SK-N-SH treated with all-trans-retinoic acid at 6 μM for 48 hours (cell line): ENCODE measurements around the gene TBCK.

Experiments
- ATAC-seq: fragments of 200-7000 bp; cut with Tn5 transposase; 3 replicates; pipeline ENCODE4 v1.9.1; 2020; ENCODE audit warnings: mild to moderate bottlenecking, moderate library complexity
- ARNTL ChIP-seq: fragments of 450-650 bp; formaldehyde crosslinking; IDR thresholded peaks from 2 replicates; pipeline ENCODE4 v1.5.0; 2020; ENCODE audit warnings: low read depth, mild to moderate bottlenecking, moderate library complexity, borderline replicate concordance
- BACH2 ChIP-seq: fragments of 250-450 bp; sonication (Bioruptor Pico); IDR thresholded peaks from 2 replicates; pipeline ENCODE4 v1.9.0; 2021; ENCODE audit warnings: mild to moderate bottlenecking, borderline replicate concordance
- CREB5 ChIP-seq: fragments of 250-450 bp; sonication (Bioruptor Pico); IDR thresholded peaks from 2 replicates; pipeline ENCODE4 v1.5.1; 2020; ENCODE audit warnings: low read depth, mild to moderate bottlenecking, moderate library complexity
- CSDC2 ChIP-seq: fragments of 250-450 bp; sonication (Bioruptor Pico); IDR thresholded peaks from 2 replicates; pipeline ENCODE4 v1.5.0; 2020; ENCODE audit warnings: mild to moderate bottlenecking, moderate library complexity
- ESRRG ChIP-seq: fragments of 250-450 bp; sonication (Bioruptor Pico); IDR thresholded peaks from 2 replicates; pipeline ENCODE4 v1.6.1; 2021; ENCODE audit warnings: mild to moderate bottlenecking
- GLIS3 ChIP-seq: fragments of 250-450 bp; sonication (Bioruptor Pico); IDR thresholded peaks from 2 replicates; pipeline ENCODE4 v1.5.0; 2020; ENCODE audit warnings: mild to moderate bottlenecking, moderate library complexity
- OSR1 ChIP-seq: fragments of 250-450 bp; sonication (Bioruptor Pico); IDR thresholded peaks from 2 replicates; pipeline ENCODE4 v1.8.0; 2022; ENCODE audit warnings: moderate library complexity, mild to moderate bottlenecking, inconsistent platforms
- PPARA ChIP-seq: fragments of 250-450 bp; sonication (Bioruptor Pico); IDR thresholded peaks from 2 replicates; pipeline ENCODE4 v1.5.0; 2020; ENCODE audit warnings: mild to moderate bottlenecking, borderline replicate concordance
- RARB ChIP-seq: fragments of 250-450 bp; sonication (Bioruptor Pico); IDR thresholded peaks from 2 replicates; pipeline ENCODE4 v1.8.0; 2021; ENCODE audit warnings: mild to moderate bottlenecking, moderate library complexity
- TCF4 ChIP-seq: fragments of 250-450 bp; sonication (Bioruptor Pico); IDR thresholded peaks from 2 replicates; pipeline ENCODE4 v1.8.0; 2021; ENCODE audit warnings: mild to moderate bottlenecking, moderate library complexity, borderline replicate concordance
- TOX ChIP-seq: fragments of 250-450 bp; sonication (Bioruptor Pico); IDR thresholded peaks from 2 replicates; pipeline ENCODE4 v1.8.0; 2021; ENCODE audit warnings: mild to moderate bottlenecking, moderate library complexity, borderline replicate concordance
- ZC3H10 ChIP-seq: fragments of 250-450 bp; sonication (Bioruptor Pico); IDR thresholded peaks from 2 replicates; pipeline ENCODE4 v1.5.1; 2021; ENCODE audit warnings: mild to moderate bottlenecking, moderate library complexity
- ZFP3 ChIP-seq: fragments of 250-450 bp; sonication (Bioruptor Pico); IDR thresholded peaks from 2 replicates; pipeline ENCODE4 v1.5.0; 2020; ENCODE audit warnings: mild to moderate bottlenecking, moderate library complexity
- ZFP30 ChIP-seq: fragments of 450-650 bp; formaldehyde crosslinking; IDR thresholded peaks from 2 replicates; pipeline ENCODE4 v1.5.0; 2022; ENCODE audit warnings: mild to moderate bottlenecking, moderate library complexity
- ZNF70 ChIP-seq: fragments of 450-650 bp; formaldehyde crosslinking; IDR thresholded peaks from 2 replicates; pipeline ENCODE4 v1.5.0; 2020; ENCODE audit warnings: mild to moderate bottlenecking, moderate library complexity
- ZNF8 ChIP-seq: fragments of 450-650 bp; formaldehyde crosslinking; IDR thresholded peaks from 2 replicates; pipeline ENCODE4 v1.5.0; 2020; ENCODE audit warnings: mild to moderate bottlenecking, moderate library complexity
- TF ChIP-seq, protein P1 (sequence below): fragments of 250-450 bp; sonication (Bioruptor Pico); IDR thresholded peaks from 2 replicates; pipeline ENCODE4 v1.8.0; 2021; ENCODE audit warnings: low read depth, mild to moderate bottlenecking, moderate library complexity, borderline replicate concordance
- TF ChIP-seq, protein P2 (sequence below): fragments of 250-450 bp; sonication (Bioruptor Pico); IDR thresholded peaks from 2 replicates; pipeline ENCODE4 v1.5.0; 2020; ENCODE audit warnings: mild to moderate bottlenecking, moderate library complexity
- TF ChIP-seq, protein P3 (sequence below): fragments of 250-450 bp; sonication (Bioruptor Pico); IDR thresholded peaks from 2 replicates; pipeline ENCODE4 v1.8.0; 2020; ENCODE audit warnings: mild to moderate bottlenecking, moderate library complexity, borderline replicate concordance

Gene TBCK

GRCh38 chr4:106002994-106003393 lies 313.0 kb downstream of the TBCK start:
- no peak for TF ChIP-seq BACH2 (CRISPR knock-in tag)
- TF ChIP-seq CSDC2 (CRISPR knock-in tag): no peak
- TF ChIP-seq OSR1 (CRISPR knock-in tag): no peak
- no peak for TF ChIP-seq ARNTL (CRISPR knock-in tag)
- no peak for TF ChIP-seq CREB5 (CRISPR knock-in tag)
- TF ChIP-seq GLIS3 (CRISPR knock-in tag): no peak
- no peak for TF ChIP-seq PPARA (CRISPR knock-in tag)
- TF ChIP-seq, protein P1, sequence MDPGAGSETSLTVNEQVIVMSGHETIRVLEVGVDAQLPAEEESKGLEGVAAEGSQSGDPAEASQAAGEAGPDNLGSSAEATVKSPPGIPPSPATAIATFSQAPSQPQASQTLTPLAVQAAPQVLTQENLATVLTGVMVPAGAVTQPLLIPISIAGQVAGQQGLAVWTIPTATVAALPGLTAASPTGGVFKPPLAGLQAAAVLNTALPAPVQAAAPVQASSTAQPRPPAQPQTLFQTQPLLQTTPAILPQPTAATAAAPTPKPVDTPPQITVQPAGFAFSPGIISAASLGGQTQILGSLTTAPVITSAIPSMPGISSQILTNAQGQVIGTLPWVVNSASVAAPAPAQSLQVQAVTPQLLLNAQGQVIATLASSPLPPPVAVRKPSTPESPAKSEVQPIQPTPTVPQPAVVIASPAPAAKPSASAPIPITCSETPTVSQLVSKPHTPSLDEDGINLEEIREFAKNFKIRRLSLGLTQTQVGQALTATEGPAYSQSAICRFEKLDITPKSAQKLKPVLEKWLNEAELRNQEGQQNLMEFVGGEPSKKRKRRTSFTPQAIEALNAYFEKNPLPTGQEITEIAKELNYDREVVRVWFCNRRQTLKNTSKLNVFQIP (CRISPR knock-in tag): no peak
- no peak for TF ChIP-seq ESRRG (CRISPR knock-in tag)
- no peak for TF ChIP-seq ZFP30 (CRISPR knock-in tag)
- TF ChIP-seq TCF4 (CRISPR knock-in tag): no peak
- TF ChIP-seq TOX (CRISPR knock-in tag): no peak
- TF ChIP-seq ZFP3 (CRISPR knock-in tag): no peak
- no peak for TF ChIP-seq ZNF70 (CRISPR knock-in tag)
- TF ChIP-seq, protein P2, sequence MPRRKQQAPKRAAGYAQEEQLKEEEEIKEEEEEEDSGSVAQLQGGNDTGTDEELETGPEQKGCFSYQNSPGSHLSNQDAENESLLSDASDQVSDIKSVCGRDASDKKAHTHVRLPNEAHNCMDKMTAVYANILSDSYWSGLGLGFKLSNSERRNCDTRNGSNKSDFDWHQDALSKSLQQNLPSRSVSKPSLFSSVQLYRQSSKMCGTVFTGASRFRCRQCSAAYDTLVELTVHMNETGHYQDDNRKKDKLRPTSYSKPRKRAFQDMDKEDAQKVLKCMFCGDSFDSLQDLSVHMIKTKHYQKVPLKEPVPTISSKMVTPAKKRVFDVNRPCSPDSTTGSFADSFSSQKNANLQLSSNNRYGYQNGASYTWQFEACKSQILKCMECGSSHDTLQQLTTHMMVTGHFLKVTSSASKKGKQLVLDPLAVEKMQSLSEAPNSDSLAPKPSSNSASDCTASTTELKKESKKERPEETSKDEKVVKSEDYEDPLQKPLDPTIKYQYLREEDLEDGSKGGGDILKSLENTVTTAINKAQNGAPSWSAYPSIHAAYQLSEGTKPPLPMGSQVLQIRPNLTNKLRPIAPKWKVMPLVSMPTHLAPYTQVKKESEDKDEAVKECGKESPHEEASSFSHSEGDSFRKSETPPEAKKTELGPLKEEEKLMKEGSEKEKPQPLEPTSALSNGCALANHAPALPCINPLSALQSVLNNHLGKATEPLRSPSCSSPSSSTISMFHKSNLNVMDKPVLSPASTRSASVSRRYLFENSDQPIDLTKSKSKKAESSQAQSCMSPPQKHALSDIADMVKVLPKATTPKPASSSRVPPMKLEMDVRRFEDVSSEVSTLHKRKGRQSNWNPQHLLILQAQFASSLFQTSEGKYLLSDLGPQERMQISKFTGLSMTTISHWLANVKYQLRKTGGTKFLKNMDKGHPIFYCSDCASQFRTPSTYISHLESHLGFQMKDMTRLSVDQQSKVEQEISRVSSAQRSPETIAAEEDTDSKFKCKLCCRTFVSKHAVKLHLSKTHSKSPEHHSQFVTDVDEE (CRISPR knock-in tag): no peak
- TF ChIP-seq, protein P3, sequence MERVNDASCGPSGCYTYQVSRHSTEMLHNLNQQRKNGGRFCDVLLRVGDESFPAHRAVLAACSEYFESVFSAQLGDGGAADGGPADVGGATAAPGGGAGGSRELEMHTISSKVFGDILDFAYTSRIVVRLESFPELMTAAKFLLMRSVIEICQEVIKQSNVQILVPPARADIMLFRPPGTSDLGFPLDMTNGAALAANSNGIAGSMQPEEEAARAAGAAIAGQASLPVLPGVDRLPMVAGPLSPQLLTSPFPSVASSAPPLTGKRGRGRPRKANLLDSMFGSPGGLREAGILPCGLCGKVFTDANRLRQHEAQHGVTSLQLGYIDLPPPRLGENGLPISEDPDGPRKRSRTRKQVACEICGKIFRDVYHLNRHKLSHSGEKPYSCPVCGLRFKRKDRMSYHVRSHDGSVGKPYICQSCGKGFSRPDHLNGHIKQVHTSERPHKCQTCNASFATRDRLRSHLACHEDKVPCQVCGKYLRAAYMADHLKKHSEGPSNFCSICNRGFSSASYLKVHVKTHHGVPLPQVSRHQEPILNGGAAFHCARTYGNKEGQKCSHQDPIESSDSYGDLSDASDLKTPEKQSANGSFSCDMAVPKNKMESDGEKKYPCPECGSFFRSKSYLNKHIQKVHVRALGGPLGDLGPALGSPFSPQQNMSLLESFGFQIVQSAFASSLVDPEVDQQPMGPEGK (CRISPR knock-in tag): no peak
- no peak for ATAC-seq

DNA sequence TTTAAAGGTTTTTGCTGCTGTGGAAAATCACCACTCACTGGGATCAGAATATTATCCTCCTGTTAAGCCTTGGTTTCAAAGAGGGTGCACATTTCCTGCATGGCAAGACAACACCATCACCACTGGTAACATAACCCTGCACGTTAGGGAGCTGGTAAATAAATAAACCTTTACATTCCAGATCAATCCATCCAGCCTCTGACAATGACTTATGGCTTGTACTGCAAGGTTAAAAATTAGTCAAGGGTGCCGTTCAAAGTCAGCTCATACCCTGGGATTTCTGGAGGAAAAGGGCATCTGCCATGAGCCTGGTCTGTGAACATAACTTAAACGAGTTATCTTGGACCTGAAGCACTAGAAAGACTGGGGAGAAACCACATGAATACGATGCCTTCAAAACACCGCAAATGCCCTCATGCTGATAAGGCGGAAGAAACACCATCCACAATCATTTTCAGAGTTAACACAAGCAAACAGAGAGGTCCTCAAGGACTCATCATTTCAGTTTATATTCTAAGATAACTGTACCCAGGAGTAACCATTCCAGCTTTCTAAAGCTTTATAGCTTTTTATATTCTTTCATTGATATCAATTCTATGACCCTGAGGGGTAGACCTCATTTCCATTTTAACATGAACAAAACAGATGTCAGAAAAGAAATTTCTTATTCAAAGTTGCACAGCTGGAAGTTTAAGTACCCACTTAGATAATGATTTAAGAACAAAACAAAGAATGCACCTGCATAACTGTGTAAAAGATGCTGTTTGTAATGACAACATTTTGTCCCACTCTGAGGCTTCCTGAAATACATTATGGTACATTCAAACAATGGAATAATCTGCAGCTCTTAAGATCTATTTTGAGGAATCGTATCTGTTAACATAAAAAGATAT lies 317.6 kb downstream of the TBCK start:
- no peak for ATAC-seq

GRCh38 chr4:105996845-105997244 lies 319.2 kb downstream of the TBCK start:
- ATAC-seq: no peak
- TF ChIP-seq TOX (CRISPR knock-in tag) (no peak), ZNF8 (CRISPR knock-in tag) (no peak), CREB5 (CRISPR knock-in tag) (no peak), TCF4 (CRISPR knock-in tag) (no peak), ZNF70 (CRISPR knock-in tag) (no peak), BACH2 (CRISPR knock-in tag) (no peak), ZFP30 (CRISPR knock-in tag) (no peak)
- TF ChIP-seq, protein P2 (CRISPR knock-in tag): no peak

More for the DNA sequence above, 317.6 kb downstream of the TBCK start:
- TF ChIP-seq ZC3H10 (CRISPR knock-in tag): no peak
- TF ChIP-seq, protein P1 (CRISPR knock-in tag): no peak
- TF ChIP-seq ESRRG (CRISPR knock-in tag): no peak
- TF ChIP-seq ARNTL (CRISPR knock-in tag): no peak
- no peak for TF ChIP-seq RARB
- no peak for TF ChIP-seq PPARA (CRISPR knock-in tag)
